Activated CD8-positive, alpha-beta memory T cell treated with anti-CD3 and anti-CD28 coated beads for 36 hours (primary cell): ENCODE data around the gene TOE1. TPM values are rescaled to one million over a fixed set of nuclear protein-coding genes. Genes with fewer than 3 reads are reported as not detected.
"Not testable (repeated sequence)": the region's sequence is repeated elsewhere in the genome, so short reads cannot be mapped to it uniquely, and the experiment has no call there.

Experiments
- CTCF ChIA-PET: fragments of 350-600 bp; sonication (Branson Sonifier 250); formaldehyde crosslinking; loops from one replicate; lab custom pipeline; 2021; ENCODE audit warnings: antibody characterized with exemption; lab: Charles Lee
- POLR2A ChIA-PET: fragments of 350-600 bp; sonication (Branson Sonifier 250); formaldehyde crosslinking; loops from one replicate; lab custom pipeline; 2021; ENCODE audit warnings: antibody characterized with exemption; lab: Charles Lee
- total RNA-seq, 2 experiments: library from RNA; stranded (reverse); gene quantifications; one replicate each; pipeline ENCODE4 v1.2.3, GENCODE V29; 2021

The TOE1 gene
- total RNA-seq, result 10 to 100 TPM; 51.3 to 52.0 TPM

GRCh38 chr1:45339789-45340558, at the start of gene TOE1, which contains the start of gene MUTYH:
TSS of gene TOE1 (plus strand) at chr1:45340170. CDS start at chr1:45340253, 83 bp downstream.
TSS of gene MUTYH (minus strand) at chr1:45340440. CDS start at chr1:45334505, 5,935 bp downstream.
- ChIA-PET POLR2A (interaction anchor here (0.5 to 6.0 kb wide), 20 partner anchors 8 to 618 kb away, joined by 3 to 63 read pairs (median 5); partner anchors contain the start of genes CCDC163, EIF2B3, HECTD3 and HPDL), CTCF (interaction anchor here (0.7 to 3.5 kb wide), 12 partner anchors 9 to 328 kb away, joined by 3 to 25 read pairs (median 5); partner anchors contain the start of genes HPDL, TESK2 and UROD)

GRCh38 chr1:45291002-45291401, 49.0 kb upstream of the TOE1 start:
- CTCF ChIA-PET, result interaction anchor here (0.7 to 1.2 kb wide), 2 partner anchors 276 to 589 kb away, joined by 3 read pairs; no protein-coding TSS in a partner anchor
- POLR2A ChIA-PET, result not testable (repeated sequence)

GRCh38 chr1:45291716-45292115, 48.3 kb upstream of the TOE1 start:
- CTCF ChIA-PET, result interaction anchor here (0.7 to 1.2 kb wide), 3 partner anchors 131 to 590 kb away, joined by 3 to 4 read pairs (median 3); no protein-coding TSS in a partner anchor
- POLR2A ChIA-PET, result no interaction called here

- ChIA-PET POLR2A (no interaction called here), CTCF (interaction anchor here (8.0 to 8.2 kb wide), 2 partner anchors 279 to 286 kb away, joined by 61 to 119 read pairs; partner anchors contain the start of genes HECTD3 and UROD)
Observed at GRCh38 chr1:45297666-45298356, 42.2 kb upstream of the TOE1 start.

- ChIA-PET CTCF (interaction anchor here (0.8 to 8.2 kb wide), 4 partner anchors 191 to 287 kb away, joined by 3 to 119 read pairs (median 32); partner anchors contain the start of genes HECTD3 and UROD), POLR2A (interaction anchor here (0.7 kb wide), 1 partner anchor 520 kb away, joined by 3 read pairs; no protein-coding TSS in a partner anchor)
Observed at GRCh38 chr1:45299296-45299695, 40.7 kb upstream of the TOE1 start.

- POLR2A ChIA-PET, result interaction anchor here (0.6 to 0.7 kb wide), 3 partner anchors 101 to 521 kb away, joined by 3 to 10 read pairs (median 3); no protein-coding TSS in a partner anchor
- CTCF ChIA-PET, result interaction anchor here (0.5 to 8.2 kb wide), 11 partner anchors 28 to 460 kb away, joined by 3 to 119 read pairs (median 3); partner anchors contain the start of genes EIF2B3, HECTD3, MUTYH and TOE1
Observed at GRCh38 chr1:45299981-45300668, 39.8 kb upstream of the TOE1 start.

- CTCF ChIA-PET, result interaction anchor here (0.5 to 8.2 kb wide), 8 partner anchors 27 to 460 kb away, joined by 3 to 119 read pairs (median 4); partner anchors contain the start of genes EIF2B3, HECTD3, MUTYH and TOE1
- POLR2A ChIA-PET, result interaction anchor here (0.6 kb wide), 1 partner anchor 101 kb away, joined by 10 read pairs; no protein-coding TSS in a partner anchor
Observed at GRCh38 chr1:45300669-45300997, 39.3 kb upstream of the TOE1 start.

- ChIA-PET POLR2A (interaction anchor here (0.8 to 1.7 kb wide), 5 partner anchors 282 to 572 kb away, joined by 3 to 28 read pairs (median 4); partner anchors contain the start of genes HECTD3, PLK3 and UROD), CTCF (interaction anchor here (0.9 to 8.2 kb wide), 6 partner anchors 12 to 291 kb away, joined by 3 to 119 read pairs (median 12); partner anchors contain the start of genes HECTD3, HPDL, MUTYH and TOE1)
Observed at GRCh38 chr1:45302505-45303150, 37.3 kb upstream of the TOE1 start.

GRCh38 chr1:45303520-45304310, 36.3 kb upstream of the TOE1 start:
- POLR2A ChIA-PET, result interaction anchor here (0.5 to 1.7 kb wide), 16 partner anchors 23 to 638 kb away, joined by 3 to 28 read pairs (median 4); partner anchors contain the start of genes CCDC163, EIF2B3, HECTD3 and HPDL
- CTCF ChIA-PET, result interaction anchor here (0.6 to 8.2 kb wide), 12 partner anchors 11 to 504 kb away, joined by 3 to 119 read pairs (median 3); partner anchors contain the start of genes CCDC163, HECTD3, MMACHC and MUTYH

- ChIA-PET CTCF (interaction anchor here (0.9 to 8.0 kb wide), 8 partner anchors 23 to 505 kb away, joined by 3 to 119 read pairs (median 3); partner anchors contain the start of genes HECTD3, HPDL, MUTYH and PLK3), POLR2A (interaction anchor here (1.2 to 2.0 kb wide), 8 partner anchors 35 to 574 kb away, joined by 3 to 28 read pairs (median 9); partner anchors contain the start of genes EIF2B3, HECTD3, MUTYH and PLK3)
Observed at GRCh38 chr1:45304311-45305081, 35.5 kb upstream of the TOE1 start.

GRCh38 chr1:45305231-45305630, 34.7 kb upstream of the TOE1 start:
- ChIA-PET CTCF (interaction anchor here (0.9 to 3.1 kb wide), 4 partner anchors 22 to 294 kb away, joined by 3 to 15 read pairs (median 4); partner anchors contain the start of genes HECTD3 and HPDL), POLR2A (interaction anchor here (0.8 to 2.1 kb wide), 3 partner anchors 21 to 574 kb away, joined by 5 to 13 read pairs (median 8); partner anchors contain the start of genes HPDL, MUTYH and TOE1)

- POLR2A ChIA-PET, result interaction anchor here (1.0 to 2.1 kb wide), 4 partner anchors 20 to 585 kb away, joined by 3 to 13 read pairs (median 6); partner anchors contain the start of genes HPDL, MUTYH and TOE1
- CTCF ChIA-PET, result interaction anchor here (1.0 to 3.5 kb wide), 4 partner anchors 14 to 293 kb away, joined by 3 to 15 read pairs (median 9); partner anchors contain the start of genes HPDL, MUTYH and TOE1
Observed at GRCh38 chr1:45306319-45306718, 33.7 kb upstream of the TOE1 start.

GRCh38 chr1:45306905-45307304, 33.1 kb upstream of the TOE1 start:
- CTCF ChIA-PET, result interaction anchor here (0.6 to 3.5 kb wide), 4 partner anchors 13 to 293 kb away, joined by 3 to 15 read pairs (median 9); partner anchors contain the start of genes MUTYH and TOE1
- POLR2A ChIA-PET, result interaction anchor here (1.0 to 2.1 kb wide), 2 partner anchors 20 to 35 kb away, joined by 3 to 8 read pairs; partner anchors contain the start of gene HPDL

- ChIA-PET CTCF (no interaction called here), POLR2A (interaction anchor here (1.1 to 1.9 kb wide), 2 partner anchors 11 to 13 kb away, joined by 3 to 5 read pairs; partner anchors contain the start of gene HPDL)
Observed at GRCh38 chr1:45314266-45314665, 25.7 kb upstream of the TOE1 start.

- ChIA-PET POLR2A (no interaction called here), CTCF (interaction anchor here (1.3 kb wide), 1 partner anchor 12 kb away, joined by 3 read pairs; no protein-coding TSS in a partner anchor)
Observed at GRCh38 chr1:45317166-45317565, 22.8 kb upstream of the TOE1 start.
